Measurements from ENCODE around the gene KCNN4.
"Not testable (repeated sequence)": the region's sequence is repeated elsewhere in the genome, so short reads cannot be mapped to it uniquely, and the experiment has no call there.

The KCNN4 gene

DNA sequence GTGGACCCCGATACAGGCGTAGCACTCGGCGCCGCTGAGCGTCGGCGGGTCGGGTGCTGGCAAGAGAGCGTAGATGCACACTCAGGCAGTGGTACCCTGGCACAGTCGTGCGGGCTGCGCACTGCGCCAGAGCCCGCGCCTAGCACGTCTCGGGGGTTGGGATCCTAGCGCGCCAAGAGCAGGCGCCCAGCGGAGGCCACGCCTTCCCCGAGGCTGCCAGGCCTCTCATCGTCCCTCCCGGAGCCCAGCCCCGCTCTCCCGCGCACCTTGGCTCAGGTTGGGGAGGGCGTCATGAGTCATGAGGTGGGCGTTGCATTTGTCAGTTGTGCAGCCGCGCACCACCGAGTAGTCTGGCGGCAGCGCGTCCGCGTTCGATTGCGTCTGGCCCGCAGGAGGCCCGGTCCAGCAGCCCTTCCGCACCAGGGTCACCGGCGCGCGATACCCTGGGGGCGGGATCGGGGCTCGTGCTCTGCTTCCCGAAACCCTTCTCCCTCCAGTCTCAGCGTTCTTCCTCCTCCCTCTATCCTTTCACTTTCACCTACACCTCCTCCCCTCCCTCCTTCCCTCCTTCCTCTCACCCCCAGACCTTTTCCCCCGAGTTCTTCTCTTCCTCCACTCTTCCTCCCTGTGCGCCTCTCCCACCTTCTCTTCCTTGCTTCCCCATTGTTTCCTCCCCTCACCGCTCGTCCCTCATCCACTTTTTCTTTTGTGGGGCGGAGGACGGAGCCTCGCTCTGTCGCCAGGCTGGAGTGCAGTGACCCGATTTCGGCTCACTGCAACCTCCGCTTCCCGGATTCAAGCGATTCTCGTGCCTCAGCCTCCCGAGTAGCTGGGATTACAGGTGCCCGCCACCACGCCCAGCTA lies 18.0 kb upstream of the KCNN4 start:
- peak; percentile 66 for DNase-seq

- no peak for DNase-seq
These were observed 17.3 kb upstream of the KCNN4 start for GRCh38 chr19:43798026-43798545.

DNA sequence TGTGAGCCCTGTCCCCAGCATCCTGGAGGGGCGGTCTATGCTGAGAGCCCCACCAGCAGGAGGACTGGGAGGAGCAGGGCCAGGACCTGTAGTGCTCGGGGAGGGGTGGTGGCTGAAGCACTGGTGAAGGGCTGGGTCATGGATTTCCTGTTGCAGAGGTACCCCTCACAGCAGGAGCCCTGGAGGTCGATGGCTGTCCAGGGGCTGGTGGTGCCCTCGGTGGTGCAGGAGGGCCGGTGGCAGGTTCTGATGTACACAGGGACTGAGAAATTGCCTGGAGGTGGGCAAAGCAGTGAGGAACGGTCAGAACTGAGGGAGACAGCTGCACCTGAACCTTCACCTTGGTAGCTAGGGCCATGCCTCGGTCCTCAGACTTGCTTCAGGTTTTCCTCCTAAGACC lies 16.8 kb upstream of the KCNN4 start:
- DNase-seq = no peak

- no peak for DNase-seq
These were observed 16.3 kb upstream of the KCNN4 start for GRCh38 chr19:43797118-43797517.

GRCh38 chr19:43790587-43790986 lies 9.8 kb upstream of the KCNN4 start:
- no peak for DNase-seq

DNA sequence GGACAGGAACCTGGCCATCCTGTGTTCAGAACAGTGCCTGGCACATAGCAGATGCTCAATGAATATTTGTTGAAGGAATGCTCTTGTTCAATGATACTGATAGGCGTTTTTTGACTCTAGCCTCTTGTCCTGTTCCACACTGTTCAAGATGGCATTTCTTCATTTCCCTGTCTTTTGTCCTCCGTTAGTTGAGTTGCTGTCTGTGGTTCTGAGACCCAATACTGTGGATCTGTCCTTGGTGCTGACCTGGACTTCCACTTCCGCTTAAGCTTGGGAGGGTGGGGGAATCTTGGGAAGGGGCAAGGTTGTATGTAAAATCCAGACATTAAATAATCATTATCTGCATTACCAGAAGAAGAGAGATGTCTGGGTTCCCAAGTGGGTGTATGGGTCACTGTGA lies 8.3 kb upstream of the KCNN4 start:
- no peak for DNase-seq

DNA sequence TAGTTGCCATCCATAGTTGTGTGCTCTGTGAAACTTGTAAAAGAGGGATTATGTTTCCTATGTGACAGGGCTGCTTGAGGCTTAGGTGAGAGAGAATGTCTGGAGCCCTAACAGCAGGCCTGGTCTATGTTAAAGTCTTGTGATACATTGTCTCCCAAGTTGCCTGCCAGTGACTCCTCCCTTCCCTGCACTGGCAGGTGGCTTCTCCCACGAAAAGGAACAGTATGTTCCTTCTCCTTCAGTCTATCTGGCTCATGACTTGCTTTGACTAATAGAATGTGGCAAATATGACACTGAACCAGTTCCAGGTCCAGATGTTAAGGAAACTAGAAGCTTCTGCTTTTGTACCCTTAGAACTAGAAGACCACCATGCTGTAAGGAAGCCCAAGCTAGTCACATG lies 5.9 kb upstream of the KCNN4 start:
- DNase-seq = no peak

- no peak for DNase-seq
These were observed 4.4 kb upstream of the KCNN4 start for GRCh38 chr19:43784981-43785808.

GRCh38 chr19:43784241-43784980 lies 3.6 kb upstream of the KCNN4 start:
- DNase-seq = peak; percentile 65

DNA sequence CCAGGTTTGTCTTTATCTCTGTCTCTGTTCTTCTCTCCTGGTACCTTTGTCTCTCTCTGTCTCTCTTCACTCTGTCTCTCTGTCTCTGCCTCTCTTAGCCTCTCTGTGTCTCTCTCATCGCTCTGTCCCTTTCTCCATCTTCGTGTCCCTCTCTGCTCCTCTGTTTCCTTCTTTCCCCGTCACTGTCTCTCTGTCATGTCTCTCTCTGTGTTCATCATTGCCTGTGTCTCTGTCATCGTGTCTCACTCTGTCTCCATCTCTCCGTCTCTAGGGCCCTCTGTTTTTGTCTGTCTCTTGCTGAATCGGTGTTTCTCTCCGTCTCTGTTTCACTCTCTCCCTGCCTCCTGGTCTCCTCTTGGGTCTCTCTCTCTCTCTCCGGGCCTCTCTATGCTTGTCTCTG lies 2.9 kb upstream of the KCNN4 start:
- no peak for DNase-seq

GRCh38 chr19:43782689-43783231 lies 2.0 kb upstream of the KCNN4 start:
- DNase-seq = no peak

- no peak for DNase-seq
These were observed 1.5 kb upstream of the KCNN4 start for GRCh38 chr19:43782311-43782660.

GRCh38 chr19:43781630-43782310 lies 997 bp upstream of the KCNN4 start:
- DNase-seq = no peak

GRCh38 chr19:43779820-43780219 lies 953 bp downstream of the KCNN4 start:
- no peak for DNase-seq

DNA sequence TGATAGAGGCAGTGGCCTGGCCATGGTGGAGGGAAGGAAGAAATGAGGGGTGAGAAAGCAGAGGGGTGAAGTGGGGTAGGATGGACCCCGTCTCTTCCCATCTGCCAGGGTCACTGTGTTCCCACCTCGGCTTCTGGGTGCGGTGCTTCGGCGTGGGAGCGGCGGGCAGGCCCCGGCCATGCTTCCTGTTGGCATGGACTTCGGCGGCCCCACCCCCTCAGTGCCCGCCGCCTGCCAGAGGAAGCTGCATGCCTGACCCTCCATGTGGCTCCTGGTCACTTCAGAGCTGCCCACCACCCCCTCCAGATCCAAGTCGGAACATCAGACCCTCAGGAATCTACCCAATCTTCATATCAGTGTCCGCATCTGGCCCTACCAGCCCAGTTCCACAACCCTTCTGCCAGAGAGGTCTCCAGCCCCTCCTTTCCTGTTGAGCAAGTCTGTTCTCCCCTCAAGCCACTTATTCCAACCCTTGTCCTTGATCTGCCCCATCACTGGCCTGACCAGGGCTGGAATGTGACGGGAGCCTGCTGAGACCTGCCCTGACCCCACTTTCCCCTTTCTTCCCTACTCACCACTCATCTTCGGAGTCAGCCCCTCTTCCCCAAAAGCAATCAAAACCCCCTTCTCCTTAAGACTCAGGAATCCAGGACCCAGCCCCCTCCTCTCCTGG lies 1.5 kb downstream of the KCNN4 start:
- DNase-seq = no peak

- DNase-seq = no peak
These were observed 2.1 kb downstream of the KCNN4 start for GRCh38 chr19:43778651-43779050.

DNA sequence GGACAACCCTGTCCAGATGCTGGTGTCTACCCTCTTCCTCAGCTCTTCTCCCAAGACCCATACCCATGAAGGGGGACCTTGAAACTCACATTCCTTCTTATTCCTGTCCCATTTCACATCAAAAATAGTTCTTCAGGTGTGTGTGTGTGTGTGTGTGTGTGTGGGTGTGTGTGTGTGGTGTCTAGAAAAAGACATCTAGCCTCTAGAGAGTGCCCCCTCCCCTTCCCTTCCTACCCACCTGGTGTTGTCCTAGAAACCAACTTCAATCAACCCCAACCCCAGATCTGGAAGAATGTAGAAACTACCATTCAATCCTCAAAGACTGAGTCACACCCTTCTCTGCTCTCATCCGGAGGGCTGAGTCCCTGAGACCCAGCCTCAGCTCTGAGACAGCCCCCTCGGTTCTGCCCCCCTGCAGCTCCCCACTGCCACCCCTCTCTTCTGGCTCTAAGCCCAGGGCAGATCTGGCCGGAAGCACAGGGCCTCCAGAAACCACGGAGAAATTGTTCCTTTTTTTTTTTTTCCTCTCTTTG lies 3.5 kb downstream of the KCNN4 start:
- DNase-seq = no peak

DNA sequence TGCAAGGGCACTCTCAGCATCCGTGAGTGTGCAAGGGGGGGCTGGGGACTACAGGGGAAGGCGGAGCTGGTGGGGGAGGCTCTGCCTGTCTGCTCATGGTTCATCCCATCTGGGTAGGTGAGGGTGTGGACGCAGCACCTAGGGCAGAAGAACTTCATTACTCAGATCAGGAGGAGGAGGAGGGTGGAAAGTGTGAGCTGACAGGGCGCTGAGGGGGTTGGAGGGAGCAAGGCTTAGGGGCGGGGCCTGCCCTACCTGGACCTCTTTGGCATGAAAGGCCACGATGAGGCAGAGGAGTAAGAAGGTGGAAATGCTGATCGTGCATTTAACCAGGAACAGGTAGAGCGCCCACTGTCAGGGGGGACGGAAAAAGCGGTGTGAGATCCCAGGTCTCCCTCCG lies 4.5 kb downstream of the KCNN4 start:
- DNase-seq = peak; percentile 74

DNA sequence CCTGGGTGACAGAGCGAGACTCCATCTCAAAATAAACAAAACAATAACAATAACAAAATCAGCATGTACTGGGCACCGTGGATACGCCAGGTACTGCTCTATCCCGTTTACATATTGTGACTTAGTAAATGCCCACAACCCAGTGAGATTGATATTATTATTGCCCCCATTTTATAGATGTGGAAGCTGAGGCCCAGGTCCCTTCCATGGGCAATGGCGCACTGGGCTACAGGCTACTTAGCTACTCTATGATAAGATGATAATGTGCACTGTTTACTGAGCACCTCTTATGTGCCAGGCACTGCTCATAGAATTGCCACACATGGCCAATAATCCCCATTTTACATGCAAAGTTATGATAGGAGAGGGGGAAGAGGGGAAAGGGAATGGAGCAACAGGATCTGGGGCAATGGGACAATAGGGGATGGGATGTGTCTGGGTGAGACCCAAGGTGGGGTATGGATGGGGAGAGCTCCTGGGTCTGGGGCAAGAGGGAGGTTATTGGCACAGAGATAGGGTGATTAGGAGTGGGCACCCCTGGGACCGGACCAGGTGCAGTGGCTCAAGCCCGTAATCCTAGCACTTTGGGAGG lies 5.4 kb downstream of the KCNN4 start:
- no peak for DNase-seq

GRCh38 chr19:43774940-43775258 lies 5.9 kb downstream of the KCNN4 start:
- DNase-seq = not testable (repeated sequence)
